GM18868 (cell line): ENCODE measurements around the gene WWOX.

Experiments used
- ATAC-seq: cut with Tn5 transposase; IDR thresholded peaks from one replicate; pipeline ENCODE4 v1.9.1; 2021; ENCODE audit warnings: mild to moderate bottlenecking, moderate library complexity; ENCODE audit not compliant: unreplicated experiment

WWOX gene

DNA sequence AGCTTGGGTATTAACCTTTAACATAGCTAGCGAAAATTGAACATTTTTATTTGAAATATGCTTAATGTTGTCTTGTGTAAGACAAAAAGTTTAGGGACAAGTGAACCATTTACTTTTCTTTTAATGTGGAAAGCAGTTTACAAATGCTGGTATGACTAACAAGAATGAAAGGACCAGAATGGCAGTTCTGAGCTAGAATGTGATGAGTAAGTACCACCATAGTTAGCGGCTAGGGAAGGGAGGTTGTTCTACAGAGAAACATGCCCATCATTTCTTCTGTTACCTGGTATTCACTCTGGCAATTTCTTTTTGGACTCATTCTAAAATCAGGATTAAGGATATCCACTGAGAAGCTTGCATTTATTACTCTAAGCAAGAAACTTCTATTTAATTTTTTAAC is 121.1 kb downstream of the WWOX start:
- ATAC-seq: no peak

DNA sequence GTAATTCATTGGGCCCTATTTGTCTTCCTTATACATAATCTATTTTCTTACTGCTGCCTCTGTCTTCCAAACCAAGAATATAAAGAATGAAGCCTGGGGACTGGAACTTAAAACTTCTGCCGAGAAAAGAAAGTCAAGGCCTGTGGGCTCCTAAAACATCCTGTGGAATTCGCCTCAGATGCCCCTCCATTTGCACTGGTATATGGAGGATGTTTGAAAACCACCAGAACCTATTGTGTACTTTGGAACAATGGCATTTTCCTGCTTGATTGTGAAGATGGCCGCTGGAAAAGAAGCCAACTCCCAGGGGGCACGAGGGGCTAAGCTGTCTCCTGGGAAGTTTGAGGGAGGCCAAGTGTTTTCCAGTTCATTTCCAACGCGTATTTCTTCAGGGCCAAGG is 122.4 kb downstream of the WWOX start:
- ATAC-seq: no peak

DNA sequence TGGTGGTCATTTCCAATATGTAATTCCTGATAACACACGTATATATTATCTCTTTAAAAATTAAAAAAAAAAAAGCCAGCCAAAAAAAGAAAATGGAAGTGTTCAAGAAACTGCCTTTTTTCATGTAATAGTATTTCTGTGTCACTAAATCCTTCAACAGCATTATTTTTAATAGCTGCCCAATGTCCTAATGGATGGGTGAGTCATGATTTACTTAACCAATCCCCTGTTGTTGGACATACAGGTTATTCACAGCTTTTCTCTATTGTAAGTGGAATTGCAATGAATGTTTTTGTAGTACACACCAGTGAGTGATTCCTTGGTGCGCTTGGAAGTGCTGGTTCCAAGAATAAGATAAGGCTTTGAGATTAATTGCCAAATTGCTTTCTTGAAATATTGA is 124.9 kb downstream of the WWOX start:
- ATAC-seq: no peak

DNA sequence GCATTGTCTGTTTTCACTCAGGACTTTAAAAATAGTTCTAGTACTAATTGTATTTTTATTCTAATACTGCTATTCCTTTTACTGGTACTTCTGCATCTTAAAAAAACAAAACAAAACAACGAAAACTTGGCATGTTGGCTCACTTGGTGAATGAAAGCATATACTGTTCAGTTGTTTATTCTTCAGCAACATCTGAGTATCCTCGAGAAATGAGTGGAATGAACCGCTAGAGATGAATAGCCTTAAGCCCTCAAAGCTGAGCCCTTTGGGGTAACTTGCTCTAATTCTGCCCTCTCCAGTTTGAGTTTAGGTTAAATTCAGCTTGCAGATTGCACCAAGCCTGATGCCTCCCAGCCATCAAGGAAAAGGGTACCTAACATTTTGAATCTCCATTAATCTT is 126.5 kb downstream of the WWOX start:
- no peak for ATAC-seq

DNA sequence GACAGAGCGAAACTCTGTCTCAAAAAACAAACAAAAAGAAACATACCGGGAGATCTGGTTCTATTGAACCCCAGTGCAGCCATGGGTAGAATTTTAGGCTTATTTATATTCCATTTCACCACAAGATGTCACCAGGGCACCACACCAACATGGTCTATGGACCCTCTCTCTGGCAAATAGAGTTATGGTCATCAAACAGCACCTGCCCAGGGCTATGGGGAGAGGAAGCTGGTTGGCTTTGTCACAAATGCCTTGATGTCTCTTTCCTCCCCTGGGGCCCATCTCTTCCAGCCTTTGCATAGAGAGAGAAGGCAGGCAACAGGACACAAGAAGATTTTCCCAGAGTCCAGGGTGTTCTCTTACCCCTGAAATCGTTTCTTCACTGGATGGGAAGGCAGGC is 128.4 kb downstream of the WWOX start:
- no peak for ATAC-seq

DNA sequence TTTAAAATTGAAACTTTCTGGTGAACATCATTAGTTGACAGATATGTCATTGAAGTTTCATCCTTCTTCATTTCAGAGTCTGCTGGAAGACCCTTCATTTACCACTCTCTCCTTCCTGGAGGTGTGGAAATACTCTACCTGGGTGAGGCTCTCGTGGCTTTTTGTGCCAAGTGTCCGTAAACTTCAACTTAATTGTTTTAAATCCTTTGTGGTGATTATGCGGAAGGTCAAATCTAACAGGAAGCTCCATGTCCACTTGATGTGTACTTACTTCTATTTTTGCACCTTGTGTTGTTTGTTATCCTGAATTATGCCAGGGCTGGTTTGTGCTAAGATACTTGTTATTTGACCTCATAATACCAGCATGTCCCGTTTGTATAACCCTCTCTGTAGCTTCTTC is 129.2 kb downstream of the WWOX start:
- ATAC-seq: no peak

DNA sequence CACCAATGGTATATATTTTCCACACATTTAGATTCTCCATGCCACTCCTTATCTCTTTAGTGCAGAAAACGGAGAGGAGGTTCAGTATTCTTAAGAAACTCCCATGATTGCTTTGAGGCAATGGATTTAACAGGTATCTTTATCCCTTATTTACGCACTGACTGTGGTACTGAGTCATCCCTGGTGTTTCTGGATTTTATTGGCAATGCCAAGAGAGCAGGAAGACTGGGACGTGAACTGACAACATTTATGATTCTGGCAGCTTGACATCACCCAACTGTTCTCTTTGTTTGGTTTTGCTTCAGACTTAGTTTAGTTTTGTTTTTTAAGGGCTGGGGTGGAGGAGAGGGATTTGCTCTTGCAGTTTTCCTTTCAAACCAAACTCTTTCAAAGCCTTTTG is 131.4 kb downstream of the WWOX start:
- ATAC-seq: no peak

DNA sequence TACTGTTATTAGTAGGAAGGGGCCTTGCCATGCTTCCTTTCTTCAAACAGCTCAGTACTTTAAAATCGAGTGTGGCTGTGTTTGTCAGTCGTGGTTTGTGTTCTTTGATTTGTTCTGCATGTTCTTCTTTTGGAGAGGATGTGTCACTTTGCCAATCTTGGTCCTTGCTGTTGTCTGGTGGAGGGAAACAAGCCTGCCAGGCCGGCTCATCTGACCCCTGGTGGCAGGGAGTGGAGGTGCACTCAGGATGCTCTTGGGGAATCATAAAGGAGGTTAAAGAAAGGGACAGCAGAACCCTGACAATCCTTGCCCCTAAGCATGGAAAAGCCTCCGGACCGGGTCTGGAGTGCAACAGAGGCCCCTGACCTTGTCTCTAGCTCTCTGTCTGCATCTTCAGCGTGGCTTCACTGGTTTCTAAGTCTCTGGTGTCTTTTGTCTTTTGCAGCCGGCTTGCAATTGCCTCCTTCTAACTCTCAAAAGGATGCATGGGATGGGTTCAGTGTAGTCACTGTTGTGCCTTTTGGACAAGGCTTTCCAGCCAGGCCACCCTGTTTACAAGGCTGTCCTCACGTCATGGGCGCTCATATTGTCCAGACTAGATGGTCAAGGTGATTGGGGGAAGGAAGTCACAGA is 135.8 kb downstream of the WWOX start:
- ATAC-seq: peak; percentile 100

DNA sequence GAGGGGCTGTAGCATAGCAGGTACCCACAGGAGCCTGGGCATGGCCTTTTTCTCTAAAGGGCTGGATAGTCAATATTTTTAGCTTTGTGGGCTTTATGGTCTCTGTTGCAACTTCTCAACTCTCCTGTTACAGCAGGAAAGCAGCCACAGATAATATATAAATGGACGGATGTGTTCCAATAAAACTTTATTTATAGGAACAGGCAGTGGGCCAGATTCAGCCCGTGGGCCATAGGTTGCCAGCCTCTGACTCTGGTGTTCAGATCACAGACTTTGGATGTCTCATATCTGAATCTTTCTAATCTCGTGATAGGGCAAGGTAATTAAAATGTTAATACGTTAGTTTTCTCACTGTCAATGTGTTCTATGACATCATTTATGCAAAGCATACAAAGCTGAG is 136.4 kb downstream of the WWOX start:
- no peak for ATAC-seq

DNA sequence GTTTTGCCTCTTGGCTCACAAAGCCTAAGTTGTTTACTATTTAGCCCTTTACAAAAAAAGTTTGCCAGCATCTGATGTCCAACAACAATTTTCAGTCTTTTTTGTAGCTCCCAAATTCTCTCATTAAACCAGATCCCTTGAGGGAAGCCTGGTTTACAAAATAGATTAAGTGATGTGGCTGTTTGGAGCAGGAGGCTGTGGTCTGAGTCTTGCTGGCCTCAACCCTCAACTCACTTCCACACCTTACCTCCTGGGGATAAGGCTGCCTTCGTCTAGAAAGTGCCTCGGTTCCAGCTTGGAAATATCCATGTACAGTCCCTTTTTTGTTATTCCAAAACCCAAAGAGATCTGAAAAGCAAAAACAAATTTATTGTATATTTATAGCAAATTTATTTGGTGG is 138.4 kb downstream of the WWOX start:
- no peak for ATAC-seq

DNA sequence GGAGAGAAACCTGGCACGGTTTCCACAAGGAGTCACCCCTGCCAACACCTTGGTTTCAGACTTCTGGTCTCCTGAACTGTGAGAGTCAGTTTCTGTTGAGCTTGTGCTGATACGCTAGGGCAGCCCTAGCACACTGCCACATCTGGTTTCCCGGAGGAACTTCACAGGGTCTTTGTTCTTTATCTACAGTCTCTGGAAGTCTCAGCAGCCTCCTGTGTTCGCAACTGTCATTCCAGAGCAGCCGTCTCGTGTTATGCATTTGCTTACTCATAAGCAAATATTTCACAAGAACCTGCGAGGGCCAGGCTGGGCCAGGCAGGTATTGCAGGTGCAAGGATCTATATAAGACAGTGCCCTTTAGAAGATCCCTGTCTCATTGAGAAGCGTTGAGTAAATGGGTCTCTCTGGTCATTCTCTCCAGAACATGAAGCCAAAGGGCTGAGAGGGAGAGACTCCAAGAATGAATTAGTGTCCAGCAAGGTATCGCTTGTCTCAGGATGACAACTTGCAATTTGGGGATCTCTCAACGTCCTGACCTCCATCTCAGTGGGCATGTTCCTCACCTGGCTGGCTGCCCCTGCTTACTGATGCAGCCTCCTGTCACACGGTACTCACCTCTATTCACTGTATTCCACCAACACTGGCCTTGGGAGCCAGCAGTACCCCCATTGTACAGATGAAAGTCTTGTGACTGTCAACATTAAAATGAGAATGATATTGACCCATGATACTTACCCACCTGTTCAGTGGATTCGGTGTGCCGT is 141.2 kb downstream of the WWOX start:
- no peak for ATAC-seq

DNA sequence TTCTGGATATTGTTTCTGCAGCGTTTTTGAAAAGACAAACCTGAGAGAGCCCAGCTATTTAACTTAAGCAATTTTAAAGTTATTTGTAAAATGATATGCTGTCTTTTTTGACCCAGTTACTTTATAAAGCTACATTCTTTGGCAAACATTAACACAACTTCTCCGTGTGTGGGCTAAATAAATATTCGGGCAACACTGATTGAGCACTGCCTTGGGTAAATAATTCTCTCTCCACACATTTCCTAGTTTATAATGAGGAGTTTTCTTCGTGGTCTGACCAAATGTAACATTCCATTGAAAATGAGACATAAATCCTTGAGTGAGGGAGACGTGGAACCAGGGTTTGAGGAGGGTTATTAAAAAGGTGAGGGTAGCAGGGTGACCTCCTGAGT is 142.8 kb downstream of the WWOX start:
- no peak for ATAC-seq

DNA sequence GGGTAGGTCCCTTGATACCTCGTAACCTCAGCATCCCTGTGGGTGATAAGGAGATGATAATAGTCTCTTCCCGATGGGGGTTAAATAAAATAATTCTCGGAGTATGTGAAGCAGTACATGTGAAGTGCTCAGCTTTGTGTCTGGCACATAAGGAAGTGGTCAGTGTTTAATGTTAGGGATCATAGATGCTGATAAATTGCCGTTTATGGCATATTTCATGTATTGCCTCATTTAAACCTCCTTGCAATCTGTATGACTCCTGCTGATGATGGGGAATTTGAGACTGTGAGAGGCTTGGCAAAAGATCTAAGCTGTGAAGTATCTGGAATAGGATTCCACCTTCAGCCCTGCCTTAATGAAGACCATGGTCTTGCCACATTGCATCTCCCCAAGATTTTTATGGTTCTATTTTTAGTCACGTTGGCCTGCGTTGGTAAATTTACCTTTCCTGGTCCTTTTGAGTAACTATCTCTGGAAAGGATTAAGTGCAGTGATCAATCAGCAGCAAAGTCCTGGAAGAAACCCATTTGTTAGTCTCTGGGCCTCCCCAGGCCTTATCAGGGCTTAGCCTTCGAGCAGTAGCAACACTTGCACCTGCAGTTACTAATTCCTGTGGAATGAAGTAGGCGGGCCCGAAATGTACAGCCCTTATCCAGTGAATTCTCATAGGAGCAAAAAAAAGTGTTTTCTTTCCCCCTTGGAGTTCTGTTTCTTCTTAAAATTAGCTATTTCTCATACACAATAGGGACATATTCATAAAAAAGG is 144.9 kb downstream of the WWOX start:
- no peak for ATAC-seq

DNA sequence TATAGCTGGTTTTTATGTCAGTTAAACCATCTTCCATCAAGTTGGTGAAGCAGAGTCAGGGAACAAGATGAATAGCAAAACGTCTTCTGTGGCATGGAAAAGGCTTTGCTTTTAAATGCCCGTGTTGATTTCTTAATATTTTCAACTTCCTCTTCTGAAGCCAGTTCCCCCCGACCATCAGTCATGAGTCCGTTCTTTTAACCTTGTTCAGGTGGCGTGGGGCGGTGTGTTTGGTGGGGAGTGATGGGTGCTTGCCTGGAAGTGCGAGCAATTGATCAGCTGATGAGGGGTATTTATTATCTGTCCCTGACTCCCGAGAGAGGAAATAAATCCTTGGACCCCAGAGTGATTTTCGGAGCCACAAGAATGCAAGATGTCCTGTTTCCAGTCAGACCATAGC is 147.1 kb downstream of the WWOX start:
- ATAC-seq: no peak

DNA sequence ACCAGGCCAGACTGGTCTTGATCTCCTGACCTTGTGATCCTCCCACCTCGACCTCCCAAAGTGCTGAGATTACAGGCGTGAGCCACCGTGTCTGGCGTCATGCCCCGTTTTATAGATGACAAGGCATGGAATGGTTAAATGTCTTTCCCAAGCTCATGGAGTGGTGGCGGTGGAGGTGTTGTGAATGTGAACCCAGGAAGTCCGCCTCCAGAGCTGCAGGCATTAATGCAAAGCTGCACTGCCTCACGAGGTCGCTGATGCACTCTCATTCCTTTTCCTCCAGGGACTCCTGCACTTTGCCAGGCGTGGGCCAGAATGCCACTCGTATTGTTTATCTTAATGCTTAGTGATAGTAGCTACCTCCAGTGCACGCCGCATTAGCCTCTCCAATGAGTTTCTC is 149.6 kb downstream of the WWOX start:
- ATAC-seq: no peak

DNA sequence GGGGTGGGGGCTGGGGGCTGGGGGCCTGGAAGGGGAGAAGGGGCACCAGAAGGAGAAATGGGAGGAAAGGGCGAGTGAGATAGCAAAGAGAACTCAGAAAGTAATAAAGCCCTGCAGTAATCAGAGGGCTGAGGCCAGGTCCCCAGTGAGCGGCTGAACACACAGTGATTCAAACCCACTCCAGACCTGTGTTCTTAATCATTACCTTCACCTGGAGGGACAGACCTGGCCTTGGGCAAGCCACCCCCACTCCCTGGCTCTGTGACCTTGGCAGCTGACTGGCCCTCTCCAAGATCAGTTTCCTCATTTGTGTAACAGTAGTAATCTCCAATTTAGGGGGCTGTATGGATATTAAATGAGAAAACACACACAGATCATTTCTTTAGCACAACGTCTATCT is 150.4 kb downstream of the WWOX start:
- no peak for ATAC-seq

DNA sequence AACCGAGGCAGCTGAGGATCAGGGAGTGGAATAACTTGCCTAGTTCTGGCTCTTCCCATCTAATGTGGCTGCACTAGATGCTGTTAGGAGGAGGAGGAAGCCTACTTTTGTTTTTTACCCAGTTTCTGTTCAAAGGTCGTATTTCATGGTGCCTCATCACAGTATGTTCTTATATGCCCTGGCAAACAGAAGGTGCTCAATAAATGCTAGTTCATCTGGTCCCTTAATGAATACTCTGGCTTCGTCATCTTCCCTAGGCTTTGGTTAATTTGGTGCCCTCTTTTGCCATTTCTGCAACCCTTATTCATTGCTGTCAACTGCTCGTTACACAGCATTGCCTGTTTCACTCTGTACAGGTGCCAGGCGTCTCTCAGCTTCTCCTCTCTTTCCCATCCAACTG is 151.7 kb downstream of the WWOX start:
- no peak for ATAC-seq

DNA sequence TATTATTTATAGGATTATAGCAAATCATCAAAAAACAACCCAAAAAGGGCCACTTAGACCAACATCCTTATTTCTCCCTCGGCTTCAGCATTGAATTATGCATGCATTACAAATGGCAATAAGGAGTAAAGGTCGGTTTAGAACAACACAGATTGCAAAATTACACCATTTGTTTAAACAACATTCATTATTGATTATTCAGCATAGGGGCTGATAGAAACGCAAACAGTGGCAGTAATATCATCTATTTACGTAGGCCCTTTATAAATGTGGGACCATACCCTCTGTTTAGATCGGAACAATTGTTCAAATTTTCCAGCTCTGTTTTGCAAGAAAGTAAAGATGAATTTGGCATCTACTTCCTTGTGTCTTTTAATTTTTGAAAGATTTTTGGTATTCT is 153.3 kb downstream of the WWOX start:
- ATAC-seq: no peak

DNA sequence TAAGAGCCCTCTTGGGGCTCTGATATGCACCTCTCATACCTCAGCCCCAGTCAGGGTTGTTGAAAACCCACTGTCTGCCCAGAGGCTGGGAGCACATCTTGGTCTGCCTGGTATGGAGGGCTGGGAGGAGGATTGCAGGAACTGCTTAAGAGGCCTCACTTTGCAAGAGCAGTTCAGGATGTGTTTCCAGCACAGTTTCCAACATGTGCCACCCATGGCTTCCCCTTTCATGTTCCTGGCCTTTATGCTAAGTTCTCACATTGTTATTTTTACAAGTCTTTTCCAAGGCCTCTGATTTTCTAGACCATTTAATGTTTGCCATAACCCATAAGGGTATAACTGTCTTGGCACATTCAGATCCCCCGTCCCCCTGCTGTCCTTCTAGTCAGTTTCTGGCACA is 155.4 kb downstream of the WWOX start:
- no peak for ATAC-seq

DNA sequence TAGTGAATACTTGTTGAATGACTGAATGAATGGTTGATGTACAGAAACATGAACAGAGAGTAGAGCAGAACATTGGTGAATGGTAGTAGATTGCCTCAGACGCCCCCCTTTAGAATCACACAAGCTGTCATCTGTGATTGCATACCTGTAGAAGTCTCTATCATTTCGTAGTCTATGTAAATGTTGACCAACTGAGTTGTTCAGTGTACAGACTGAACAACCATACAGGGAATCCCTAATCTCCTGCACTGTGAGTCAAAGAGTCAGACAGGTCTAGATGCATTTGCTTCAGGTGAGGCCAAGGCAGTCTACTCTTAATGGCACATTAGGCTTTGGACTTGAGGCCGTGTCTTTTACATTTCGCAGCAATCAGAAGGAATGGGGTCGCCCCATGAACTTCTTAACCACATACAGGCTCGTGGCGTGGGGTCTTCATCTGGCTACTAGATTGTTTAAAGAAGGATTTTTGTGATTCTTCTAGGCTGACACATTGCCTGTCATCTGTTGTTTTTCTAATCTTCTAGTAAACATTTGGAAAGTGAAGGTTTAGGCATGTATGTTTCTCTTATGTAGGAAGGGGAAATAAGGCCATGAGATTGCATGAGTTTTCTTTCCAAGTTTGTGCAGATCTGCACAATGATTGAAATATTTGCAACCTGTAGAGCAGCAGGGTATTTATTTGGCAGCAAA is 157.4 kb downstream of the WWOX start:
- no peak for ATAC-seq

DNA sequence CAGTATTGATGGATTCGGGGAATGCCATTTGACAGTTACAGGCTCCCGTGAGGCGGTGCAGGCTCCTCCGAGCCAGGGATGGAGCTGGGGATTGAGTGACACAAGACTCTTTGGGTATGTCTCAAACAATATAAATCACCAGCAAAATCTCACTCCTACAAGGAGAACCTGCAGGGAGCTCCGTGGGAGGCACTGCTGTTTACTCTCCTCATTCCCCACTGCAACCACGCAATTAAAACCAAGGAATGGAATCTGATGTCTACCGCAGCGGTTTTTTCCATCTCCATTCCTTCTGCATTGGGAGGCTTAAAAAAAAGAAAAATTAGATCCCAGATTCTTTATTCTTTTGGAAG is 157.9 kb downstream of the WWOX start:
- ATAC-seq: no peak
